GM03348 (cell line): ENCODE data around the gene PRR5.
A peak's percentile ranks its signal among the peaks of the same experiment; 100 is the strongest.
"Not testable (repeated sequence)": the region's sequence is repeated elsewhere in the genome, so short reads cannot be mapped to it uniquely, and the experiment has no call there.

ENCODE experiments used
- DNase-seq: peaks from one replicate; pipeline ENCODE4 v3.0.0; 2012; ENCODE audit warnings: low spot score

The PRR5 gene

DNA sequence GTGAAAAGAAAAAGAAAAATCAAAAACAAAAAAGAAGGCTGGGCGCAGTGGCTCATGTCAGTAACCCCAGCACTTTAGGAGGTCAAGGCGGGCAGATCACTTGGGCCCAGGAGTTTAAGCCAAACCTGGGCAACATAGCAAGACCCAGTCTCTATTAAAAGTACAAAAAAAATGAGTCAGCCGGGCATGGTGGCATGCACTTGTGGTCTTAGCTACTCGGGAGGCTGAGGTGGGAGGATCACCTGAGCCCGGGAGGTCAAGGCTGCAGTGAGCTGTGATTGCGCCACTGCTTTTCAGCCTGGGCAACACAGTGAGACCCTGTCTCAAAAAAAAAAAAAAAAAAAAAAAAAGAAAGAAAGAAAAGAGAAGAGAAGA lies 26.0 kb upstream of the PRR5 start:
- not testable (repeated sequence) for DNase-seq

DNA sequence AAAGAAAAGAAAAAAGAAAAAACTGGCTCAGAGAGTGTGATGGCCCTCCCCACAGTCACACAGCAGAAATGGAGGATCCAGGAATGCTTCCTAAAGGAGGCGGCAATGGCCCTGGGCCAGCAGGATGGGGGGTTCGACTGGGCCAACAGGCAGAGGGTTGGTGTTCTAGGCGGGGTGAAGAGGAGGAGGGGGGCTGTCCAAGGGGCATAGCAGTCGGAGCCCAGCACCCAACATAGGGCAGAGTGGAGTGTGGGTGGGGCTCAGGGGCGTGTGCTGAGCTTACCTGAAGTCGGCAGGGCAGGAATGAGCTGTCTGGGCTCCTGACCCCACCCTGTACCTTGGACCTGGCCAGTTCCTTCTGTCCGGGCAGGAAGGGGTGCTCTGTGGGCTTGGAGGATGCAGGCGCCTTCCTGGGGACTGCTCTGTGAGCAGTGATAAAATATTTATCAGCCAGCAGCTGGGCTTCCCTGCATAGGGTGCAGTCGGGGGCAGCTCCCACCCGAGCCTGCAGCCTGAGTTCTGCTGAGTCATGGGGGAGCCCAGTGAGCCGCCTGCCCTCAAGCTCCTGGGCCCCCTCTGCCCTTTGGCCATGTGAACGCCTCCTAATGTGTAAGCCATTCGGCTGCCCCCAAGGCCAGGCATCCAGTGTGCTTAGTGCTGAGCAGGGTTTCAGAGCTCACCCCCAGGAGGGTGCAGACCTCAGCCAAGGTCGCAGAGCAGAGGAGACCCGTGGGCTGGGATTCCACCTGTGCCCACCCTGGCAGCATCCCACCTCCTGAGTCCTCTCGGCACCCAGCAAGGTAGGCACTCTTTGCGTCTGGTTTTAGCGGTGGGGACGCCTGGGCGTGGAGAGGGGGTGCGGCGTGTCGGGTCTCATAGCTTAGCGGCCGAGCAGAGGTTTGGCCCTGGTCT lies 25.3 kb upstream of the PRR5 start:
- no peak for DNase-seq

DNA sequence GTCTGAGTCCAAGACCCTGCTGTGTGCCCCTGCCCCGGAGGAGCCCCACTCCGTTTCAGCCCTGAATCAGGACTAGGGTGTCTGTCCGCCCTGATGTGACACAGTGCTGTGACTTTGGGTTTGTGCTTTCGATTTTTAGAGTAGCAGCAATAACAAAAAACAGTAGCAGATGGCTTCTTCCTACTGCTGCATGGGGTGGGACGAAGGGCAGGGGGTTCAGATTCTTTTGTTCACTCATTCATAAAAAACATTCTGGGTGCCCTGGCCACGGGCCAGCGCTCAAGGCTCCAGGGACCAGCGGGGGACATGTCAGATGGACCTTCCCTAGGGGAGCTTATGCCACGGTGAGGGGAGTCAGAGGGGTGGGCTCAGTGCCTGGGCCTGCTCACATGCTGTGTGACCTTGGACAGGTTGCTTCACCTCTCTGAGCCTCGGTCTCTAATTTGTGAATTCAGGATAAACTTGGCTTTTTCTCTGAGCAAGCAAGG lies 24.6 kb upstream of the PRR5 start:
- DNase-seq = no peak

DNA sequence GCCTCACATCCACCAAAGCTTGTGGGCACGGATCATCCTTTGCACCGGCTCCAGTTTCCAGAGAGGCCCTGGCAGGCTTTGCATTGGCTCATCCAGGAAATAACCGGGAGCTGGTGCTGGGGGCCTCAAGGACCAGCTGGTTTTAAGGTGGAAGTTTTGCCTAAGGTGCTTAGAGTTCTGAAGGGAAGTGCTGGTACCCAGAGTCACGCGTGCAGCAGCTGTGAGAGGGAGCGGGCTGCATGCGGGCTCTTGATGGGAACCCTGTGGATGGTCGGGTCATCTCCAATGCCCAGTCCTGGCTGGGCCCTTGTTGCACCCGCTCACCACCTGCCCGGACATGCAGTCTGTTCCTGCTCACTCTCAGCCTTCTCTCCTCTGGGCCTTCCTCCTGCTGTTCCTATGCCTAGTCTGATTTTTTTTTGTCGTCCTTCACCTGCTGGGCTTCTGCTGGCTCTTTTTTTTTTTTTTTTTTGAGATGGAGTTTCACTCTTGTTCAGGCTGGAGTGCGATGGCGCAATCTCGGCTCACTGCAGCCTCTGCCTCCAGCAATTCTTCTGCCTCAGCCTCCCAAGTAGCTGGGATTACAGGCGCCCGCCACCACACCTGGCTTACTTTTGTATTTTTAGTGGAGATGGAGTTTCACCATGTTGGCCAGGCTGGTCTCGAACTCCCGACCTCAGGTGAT lies 24.0 kb upstream of the PRR5 start:
- no peak for DNase-seq

DNA sequence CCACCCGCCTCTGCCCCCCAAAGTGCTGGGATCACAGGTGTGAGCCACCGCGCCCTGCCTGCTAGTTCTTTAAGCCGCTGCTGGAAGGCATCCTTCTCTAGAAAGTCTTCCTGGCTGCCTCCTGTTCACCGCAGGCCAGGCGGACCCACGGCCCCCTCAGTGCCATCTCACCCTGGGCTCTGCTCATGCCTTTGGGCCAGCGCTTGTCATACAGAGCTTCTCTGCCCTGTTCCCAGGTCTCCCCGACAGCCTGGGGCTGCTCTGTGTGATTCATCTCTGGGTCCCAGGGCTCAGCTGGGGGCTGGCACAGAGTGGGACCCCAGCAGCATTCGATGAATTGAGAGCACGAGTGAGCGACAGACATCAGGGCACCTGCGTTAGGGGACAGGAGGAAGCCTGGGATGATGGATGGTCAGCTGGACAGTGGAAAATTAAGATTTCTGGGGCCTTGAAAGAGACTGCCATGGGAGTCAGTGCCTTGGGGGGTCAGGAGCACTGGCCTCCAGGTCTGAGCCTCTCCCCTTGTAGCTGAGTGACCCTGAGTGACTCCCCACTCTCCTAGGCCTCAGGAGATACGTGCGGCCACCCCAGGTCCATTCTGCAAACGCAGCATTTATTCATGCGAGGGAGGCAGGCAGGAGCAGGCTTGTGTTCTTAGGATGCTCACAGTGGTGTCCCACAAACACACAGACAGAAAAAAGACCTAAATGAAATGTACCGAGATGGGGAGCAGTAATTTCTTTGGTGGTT lies 23.3 kb upstream of the PRR5 start:
- DNase-seq = no peak

DNA sequence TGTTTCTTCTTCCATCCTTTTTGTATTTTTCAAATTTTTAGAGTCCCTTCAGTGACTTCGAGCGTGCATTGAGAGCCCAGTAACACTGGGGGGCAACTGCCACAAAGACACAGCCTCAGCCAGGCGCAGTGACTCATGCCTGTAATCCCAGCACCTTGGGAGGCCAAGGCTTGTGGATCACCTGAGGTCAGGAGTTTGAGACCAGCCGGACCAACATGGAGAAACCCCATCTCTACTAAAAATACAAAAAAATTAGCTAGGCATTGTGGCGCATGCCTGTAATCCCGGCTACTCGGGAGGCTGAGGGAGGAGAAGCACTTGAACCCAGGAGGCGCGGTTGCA lies 22.7 kb upstream of the PRR5 start:
- not testable (repeated sequence) for DNase-seq

DNA sequence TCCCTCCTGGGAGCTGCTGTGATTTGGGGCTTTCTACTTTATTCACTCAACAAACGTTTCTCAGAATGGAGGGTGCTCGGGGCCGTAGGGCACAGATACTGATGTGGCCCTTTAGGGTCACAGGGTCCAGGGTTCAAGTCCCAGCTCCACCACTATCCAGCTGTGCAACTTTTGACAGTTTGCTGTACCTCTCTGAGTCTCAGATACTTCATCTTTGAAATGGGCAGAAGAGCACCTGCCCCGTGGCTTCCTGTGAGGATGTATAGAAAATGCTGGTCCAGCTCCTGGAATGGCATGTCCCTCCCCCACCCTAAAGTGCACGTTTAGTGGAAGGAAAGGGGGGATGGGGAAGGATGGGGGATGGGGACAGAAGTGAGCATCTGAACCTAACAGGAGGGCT lies 21.9 kb upstream of the PRR5 start:
- no peak for DNase-seq

DNA sequence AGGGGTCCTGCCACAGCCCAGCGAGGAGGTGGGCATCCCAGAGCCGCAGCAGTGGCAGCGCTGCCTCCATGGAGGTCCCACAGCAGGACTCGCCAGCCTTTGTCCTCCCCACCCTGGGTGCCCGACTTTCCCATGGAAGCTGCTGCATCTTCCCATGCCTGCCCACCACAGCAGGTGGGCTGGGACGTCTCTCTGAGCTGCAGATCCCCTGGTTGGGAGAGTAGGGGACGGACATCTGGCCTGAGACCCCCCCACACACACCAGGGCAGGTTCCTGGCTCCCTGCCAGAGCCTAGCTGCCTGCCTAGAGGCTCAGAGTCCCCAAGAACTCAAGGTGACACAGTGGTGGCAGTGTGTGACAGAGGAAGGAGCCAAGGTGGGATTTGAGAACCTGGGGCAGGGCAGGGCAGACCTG lies 21.5 kb upstream of the PRR5 start:
- DNase-seq = no peak

DNA sequence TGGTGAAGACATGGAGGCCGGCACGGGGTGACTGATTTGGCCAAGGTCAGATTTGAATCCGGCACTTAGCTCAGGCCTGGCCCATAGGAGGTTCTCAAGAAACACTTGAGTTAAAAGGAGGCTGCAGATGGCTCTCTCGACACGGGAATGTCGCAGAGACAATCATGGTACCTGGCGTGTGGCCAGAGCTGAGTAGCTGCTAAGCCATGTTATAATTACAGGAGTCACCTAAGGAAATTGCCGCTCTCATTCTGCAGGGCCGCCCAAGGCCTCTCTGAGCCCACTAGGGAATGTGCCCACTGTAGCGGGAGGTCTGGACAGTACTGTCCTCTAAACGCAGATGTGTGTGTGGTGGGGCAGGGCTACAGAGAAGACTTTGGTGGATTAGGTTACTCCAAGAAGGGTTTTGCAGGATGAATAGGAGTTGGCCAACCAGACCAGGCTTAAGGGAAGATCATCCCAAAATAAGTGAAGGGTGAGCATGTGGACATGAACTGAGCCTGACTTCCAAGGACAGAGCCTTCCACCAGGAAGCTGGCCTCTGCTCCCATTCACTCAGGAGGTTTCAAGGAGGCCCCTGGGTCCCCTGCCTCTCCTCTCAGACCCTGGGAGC lies 19.3 kb upstream of the PRR5 start:
- DNase-seq = no peak

DNA sequence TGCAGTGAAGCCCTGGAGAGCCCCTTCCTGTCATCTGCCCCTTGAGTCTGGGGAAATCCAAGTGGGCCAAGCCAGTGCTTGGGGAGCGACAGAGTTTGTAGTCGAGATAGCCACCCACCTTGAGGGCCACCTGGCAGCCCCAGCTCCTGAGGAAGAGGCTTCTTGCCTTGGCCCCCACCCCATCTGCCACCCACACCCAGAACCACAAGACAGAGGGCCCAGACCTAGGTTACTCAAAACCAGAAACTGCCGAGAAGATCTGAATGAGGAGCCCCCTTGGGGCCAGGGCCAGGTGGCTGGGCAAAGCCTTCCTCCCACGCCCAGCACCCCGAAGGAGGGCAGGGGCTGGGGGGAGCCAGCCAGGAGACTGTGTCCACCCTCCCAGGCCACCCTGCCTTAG lies 18.8 kb upstream of the PRR5 start:
- no peak for DNase-seq

DNA sequence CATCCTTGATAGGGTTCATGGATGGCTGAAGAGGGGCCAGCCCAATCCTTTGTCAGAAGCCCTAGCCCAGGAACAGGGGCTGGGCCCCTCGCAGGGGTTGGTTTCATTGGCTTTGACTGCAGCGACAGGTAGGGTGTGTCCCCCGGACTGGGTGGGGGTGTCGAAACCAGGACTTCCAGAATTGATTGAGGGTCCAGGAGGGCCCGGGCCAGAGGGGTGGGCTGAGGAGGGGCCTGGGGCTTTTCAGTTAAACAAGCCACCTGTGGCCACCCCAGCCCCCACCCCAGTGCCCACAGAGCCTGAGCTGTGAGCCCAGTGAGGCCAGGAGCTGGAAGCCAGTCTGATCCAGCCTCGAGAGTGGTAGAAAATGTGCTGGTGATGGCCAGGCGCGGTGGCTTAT lies 18.1 kb upstream of the PRR5 start:
- no peak for DNase-seq

DNA sequence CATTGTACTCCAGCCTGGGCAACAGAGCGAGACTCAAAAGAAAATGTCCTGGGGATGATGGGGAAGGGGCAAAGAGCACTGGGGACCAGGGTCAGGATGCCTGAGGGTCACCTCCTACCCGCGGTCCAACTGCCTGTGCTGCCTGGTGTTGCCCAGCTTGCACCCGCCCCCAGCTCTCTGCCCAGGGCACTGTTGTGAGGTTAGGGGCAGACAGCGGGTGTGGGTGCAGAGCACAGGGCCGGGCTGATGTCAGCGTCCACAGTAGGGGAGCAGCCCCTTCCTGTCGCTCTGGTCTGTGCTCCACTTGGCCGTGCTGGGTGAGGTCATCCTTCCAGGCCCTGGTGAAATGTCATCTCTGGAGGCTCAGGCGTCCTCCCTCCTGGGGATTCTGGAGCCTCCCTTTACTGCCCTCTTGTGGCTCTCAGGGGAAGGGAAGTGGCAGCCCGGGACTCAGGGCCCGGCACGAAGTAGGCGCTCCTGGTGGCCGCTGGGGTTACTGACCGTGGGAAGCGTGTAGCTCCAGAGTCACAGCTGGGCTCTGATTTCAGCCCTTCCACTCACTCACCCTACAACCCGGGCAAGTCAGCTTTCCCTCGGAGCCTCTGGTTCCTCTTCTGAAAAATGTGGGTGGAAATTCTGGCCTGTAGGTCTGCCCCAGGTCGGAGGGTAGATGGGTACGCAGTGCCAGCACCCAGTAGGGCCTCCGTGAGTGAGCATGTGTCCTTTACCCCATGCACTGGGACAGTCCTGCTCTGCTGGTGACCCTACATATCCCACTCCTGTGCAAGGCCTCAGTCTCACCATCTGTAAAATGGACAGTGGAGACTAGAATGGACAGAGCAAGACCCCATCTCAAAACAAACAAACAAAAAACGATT lies 17.3 kb upstream of the PRR5 start:
- peak; percentile 95 for DNase-seq

DNA sequence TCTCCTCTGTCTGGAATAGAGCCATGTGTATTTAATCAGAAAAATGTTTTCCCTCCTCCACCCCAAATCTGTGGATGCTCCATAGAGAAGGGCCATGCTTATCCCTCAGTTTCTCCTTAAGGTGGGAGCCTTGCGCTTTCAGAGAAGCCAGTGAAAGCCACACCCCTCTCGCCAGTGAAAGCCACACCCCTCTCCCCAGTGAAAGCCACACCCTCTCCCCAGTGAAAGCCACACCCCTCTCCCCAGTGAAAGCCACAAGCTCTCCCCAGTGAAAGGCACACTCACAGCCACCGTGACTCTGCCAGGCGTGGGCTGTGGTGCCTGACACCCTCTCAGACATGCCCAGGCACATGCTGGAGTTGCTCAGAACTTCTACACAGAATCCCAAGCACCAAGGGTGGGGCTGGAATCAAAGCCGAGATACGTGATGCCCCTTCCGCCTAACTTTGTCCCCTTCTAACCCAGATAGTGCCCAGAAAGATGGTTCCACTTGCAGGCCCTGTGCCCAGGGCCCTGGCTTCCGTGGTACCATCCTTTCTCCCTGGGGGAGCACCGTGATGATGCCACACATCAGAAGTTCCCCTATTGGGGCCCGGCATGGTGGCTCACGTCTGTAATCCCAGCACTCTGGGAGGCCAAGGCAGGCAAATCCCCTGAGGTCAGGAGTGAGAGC lies 16.5 kb upstream of the PRR5 start:
- peak; percentile 81 for DNase-seq

DNA sequence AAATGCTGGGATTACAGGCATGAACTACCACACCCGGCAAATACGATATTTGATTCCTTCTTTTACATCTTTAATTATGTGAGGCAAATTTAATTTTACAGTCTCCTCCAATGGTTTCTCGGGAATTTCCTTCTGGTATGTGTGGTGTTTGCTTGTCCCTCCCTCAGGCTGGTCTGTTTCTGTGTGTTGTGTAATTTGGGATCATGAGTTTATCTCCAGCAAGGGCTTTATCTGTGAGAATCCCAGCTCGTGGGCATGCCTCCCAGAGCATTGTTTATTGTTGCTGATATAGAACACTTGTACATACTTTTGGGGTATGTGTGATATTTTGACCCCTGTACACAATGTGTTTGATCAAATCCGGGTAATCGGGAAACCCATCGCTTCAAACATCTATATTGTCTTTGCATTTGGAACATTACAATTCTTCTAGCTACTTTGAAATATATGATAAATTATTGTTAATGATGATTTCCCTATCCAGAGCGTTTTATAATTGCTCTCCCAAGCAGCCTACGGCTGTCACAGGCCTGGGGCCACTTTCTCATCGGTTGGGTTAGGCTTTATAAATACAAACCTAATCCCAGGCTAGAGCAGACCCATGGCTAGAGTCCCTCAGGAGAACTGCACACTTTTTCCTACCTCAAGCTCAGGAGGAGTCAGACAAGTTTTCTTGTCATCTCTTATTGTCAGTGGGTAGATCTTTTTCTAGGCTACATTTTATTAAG lies 15.0 kb upstream of the PRR5 start:
- no peak for DNase-seq

DNA sequence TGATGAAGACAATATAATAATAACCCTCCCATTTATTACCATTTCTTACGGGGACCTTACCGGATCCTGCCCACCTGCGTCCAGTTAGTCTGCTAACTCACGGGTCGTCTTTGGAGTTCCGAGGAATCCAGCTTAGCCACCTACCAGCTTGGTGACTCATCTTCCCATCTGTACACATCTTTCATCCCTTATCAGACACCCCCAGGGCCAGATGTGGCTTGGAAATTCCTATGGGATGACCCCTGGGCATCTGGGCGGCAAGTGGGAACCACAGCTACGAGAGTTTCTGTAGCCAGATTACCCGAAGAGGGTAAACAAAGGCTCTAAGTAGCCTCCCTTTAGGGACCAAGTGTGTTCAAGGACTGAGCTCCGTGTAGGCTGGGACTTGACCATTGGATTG lies 12.8 kb upstream of the PRR5 start:
- DNase-seq = no peak

DNA sequence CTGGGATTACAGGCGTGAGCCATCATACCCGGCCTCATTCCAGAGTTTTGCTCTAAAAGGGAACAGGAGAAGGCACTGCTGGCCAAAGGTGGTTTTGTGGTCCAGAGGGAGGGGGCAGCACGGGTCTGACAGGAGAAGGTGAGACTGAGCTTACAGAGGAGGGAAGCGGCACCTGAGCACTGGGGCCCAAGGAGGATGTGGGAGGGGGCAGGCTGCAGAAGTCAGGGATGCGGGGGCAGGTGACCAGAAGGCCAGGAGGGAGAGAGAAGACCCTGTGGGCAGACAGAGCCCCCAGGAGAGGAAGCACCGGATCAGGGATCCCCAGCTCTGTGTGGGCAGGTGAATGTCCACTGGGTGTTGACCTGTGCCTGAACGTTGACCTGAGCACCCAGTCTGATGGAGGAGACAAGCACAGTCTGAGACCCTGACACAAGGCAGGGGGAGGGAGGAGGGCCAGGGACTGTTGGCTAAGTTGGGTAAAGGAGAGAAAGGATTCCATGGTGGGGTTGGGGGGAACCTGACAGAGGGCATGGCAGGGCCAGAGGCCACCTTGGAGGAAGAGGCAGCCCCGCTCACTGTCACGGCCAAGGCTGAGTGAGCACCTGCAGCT lies 12.0 kb upstream of the PRR5 start:
- no peak for DNase-seq

DNA sequence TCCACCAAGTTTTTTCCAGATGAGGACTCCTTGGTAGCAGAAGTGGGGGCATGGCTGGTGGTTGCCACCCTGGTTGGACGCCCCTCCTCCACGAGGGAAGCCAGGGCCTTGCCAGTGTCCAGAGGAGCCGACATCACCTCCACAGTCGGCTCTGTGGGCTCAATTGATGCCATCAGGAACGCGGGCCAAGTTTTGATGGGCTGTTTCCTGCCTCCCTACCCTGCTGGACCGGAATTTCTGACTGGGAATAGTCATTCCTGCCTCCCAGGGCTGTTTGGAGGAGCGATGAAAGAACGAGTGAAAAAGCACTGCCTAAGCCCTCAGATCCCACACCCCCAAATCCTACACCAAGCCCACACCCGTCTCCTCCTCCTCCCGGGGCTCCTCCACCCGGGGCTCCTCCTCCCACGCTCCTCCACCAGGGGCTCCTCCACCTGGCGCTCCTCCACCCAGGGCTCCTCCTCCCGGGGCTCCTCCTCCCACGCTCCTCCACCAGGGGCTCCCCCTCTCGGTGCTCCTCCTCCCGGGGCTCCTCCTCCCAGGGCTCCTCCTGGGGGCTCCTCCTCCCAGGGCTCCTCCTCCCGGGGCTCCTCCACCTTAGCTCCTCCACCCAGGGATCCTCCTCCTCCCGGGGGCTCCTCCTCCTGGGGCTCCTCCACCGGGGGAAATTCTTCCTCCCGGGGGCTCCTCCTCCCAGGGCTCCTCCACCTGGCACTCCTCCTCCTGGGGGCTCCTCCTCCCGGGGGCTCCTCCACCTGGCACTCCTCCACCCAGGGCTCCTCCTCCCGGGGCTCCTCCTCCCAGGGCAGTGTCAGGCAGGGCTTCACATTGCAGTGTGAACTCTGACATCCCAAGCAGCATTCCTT lies 10.0 kb upstream of the PRR5 start:
- no peak for DNase-seq

DNA sequence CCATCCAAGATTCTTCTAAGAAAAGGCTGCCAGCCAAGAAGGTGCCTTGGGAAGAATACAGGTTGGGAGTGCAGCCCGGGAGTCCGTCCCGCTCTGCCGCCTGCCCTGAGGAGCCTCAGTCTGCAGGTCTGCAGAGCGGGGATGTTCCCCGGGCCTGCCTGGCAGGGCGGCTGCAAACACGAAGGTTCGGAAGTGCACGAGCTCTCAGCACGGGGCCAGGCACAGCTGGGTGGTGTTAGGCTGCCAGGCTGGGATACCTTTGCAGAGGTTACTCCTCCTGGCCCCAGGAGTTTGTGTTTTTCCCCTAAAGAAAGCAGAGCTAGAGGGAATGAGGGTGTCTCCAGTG lies 9.4 kb upstream of the PRR5 start:
- DNase-seq = no peak

DNA sequence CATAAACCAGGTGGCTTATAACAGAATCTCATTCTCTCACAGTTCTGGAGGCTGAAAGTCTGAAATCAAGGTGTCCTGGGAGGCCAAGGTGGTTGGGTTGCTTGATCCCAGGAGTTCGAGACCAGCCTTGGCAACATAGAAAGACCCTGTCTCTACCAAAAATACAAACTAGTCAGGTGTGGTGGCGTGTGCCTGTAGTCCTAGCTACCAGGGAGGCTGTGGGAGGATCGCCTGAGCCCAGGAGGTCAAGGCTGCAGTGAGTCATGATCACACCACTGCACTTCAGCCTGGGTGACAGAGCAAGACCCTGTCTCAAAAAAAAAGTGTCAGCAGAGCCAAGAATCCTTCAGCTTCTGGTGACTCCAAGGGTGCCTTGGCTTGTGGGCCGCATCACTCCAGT lies 8.9 kb upstream of the PRR5 start:
- DNase-seq = no peak
